K562 (cell line): Measurements from ENCODE around the gene RPS6KA4. TPM values are rescaled to one million over a fixed set of nuclear protein-coding genes. Genes with fewer than 3 reads are reported as not detected.
A peak's percentile ranks its signal among the peaks of the same experiment; 100 is the strongest.

Experiments
- HDAC8 ChIP-seq: fragments of 450-650 bp; IDR thresholded peaks from 2 replicates; pipeline ENCODE4 v1.6.1; 2016; ENCODE audit warnings: mild to moderate bottlenecking, missing genetic modification characterization, moderate library complexity, missing compliant biosample characterization
- HMG20A ChIP-seq: fragments of 450-650 bp; formaldehyde crosslinking; conservative IDR thresholded peaks from 2 replicates; pipeline ENCODE4 v1.4.0; 2020; ENCODE audit warnings: mild to moderate bottlenecking, mixed read lengths
- JUND ChIP-seq, 2 experiments: IDR thresholded peaks; 2 replicates in 1 of 2; 3 replicates in 1 of 2; pipeline ENCODE4 v1.6.1; 2011; ENCODE audit warnings: borderline replicate concordance in 2 of 2, low read depth in 2 of 2, low read length in 2 of 2, improper control_type of control experiment in 1 of 2, missing biosample characterization in 1 of 2, missing genetic modification characterization in 1 of 2, missing genetic modification reagents in 1 of 2
- NCOA6 ChIP-seq: fragments of 450-650 bp; IDR thresholded peaks from 2 replicates; pipeline ENCODE4 v1.6.1; 2017; ENCODE audit warnings: mild to moderate bottlenecking
- NEUROD1 ChIP-seq: fragments of 150-350 bp; IDR thresholded peaks from 2 replicates; pipeline ENCODE4 v1.6.1; 2014; ENCODE audit warnings: borderline replicate concordance, low read length, low read depth; ENCODE audit not compliant: partially characterized antibody
- PHB ChIP-seq: fragments of 250-450 bp; sonication (Bioruptor Pico); IDR thresholded peaks from 2 replicates; pipeline ENCODE4 v1.5.0; 2021
- RBBP5 ChIP-seq: fragments of 200-600 bp; sonication (generic); IDR thresholded peaks from 2 replicates; pipeline ENCODE4 v1.6.1; 2012; ENCODE audit warnings: borderline replicate concordance, mild to moderate bottlenecking, low read length, control low read depth, inconsistent platforms; ENCODE audit not compliant: insufficient read depth, poor library complexity, severe bottlenecking
- SIX5 ChIP-seq, 2 experiments: IDR thresholded peaks; 2 replicates each; pipeline ENCODE4 v1.6.1; 2011; ENCODE audit warnings: low read length in 2 of 2, borderline replicate concordance in 1 of 2, low read depth in 1 of 2, mild to moderate bottlenecking in 1 of 2, moderate library complexity in 1 of 2; ENCODE audit not compliant: insufficient read depth in 1 of 2
- SMARCB1 ChIP-seq: IDR thresholded peaks from 2 replicates; pipeline ENCODE4 v1.6.1; 2011; ENCODE audit warnings: improper control_type of control experiment, low read depth; ENCODE audit not compliant: insufficient read length
- SMARCE1 ChIP-seq: fragments of 450-650 bp; IDR thresholded peaks from 2 replicates; pipeline ENCODE4 v1.7.1; 2016; ENCODE audit warnings: mild to moderate bottlenecking
- ZC3H4 ChIP-seq: sonication (generic); formaldehyde crosslinking; IDR thresholded peaks from 2 replicates; pipeline ENCODE4 v1.9.0; 2021; ENCODE audit warnings: missing genetic modification reagents, borderline replicate concordance
- ZKSCAN3 ChIP-seq: fragments of 250-450 bp; sonication (Bioruptor Pico); IDR thresholded peaks from 2 replicates; pipeline ENCODE4 v1.4.0; 2020
- ZNF134 ChIP-seq: fragments of 250-450 bp; sonication (Bioruptor Pico); conservative IDR thresholded peaks from 2 replicates; pipeline ENCODE4 v1.4.0; 2020
- ZNF253 ChIP-seq: fragments of 250-450 bp; sonication (Bioruptor Pico); conservative IDR thresholded peaks from 2 replicates; pipeline ENCODE4 v1.6.1; 2021; ENCODE audit warnings: mild to moderate bottlenecking
- ZNF561 ChIP-seq: fragments of 450-650 bp; formaldehyde crosslinking; conservative IDR thresholded peaks from 2 replicates; pipeline ENCODE4 v1.4.0; 2020; ENCODE audit warnings: mild to moderate bottlenecking, moderate library complexity
- ZNF589 ChIP-seq: fragments of 200-800 bp; sonication (Bioruptor generic); IDR thresholded peaks from 2 replicates; pipeline ENCODE4 v1.6.1; 2016; ENCODE audit warnings: low read depth, missing genetic modification characterization, missing compliant biosample characterization
- ZNF644 ChIP-seq: fragments of 200-800 bp; sonication (Bioruptor generic); IDR thresholded peaks from 2 replicates; pipeline ENCODE4 v1.6.1; 2016; ENCODE audit warnings: low read depth, missing genetic modification characterization, missing compliant biosample characterization
- polyA plus RNA-seq, 8 experiments: library from polyadenylated mRNA; depleted of rRNA in 4 of 8; stranded (reverse) in 5 of 8; unstranded in 3 of 8; fragments of >200 nt; fragmentation: Nextera tagmentation in 2 of 8; fragmentation: Illumina TruSeq in 1 of 8; extraction: Ambion mirVana in 2 of 8; extraction: Trizol in 1 of 8; gene quantifications; 2 replicates each; pipeline versions ENCODE4 v1.2.1 to v1.2.3, GENCODE V29; 2011 to 2014; ENCODE audit warnings: inconsistent platforms in 1 of 8, missing spikeins in 1 of 8
- total RNA-seq, 7 experiments: library from RNA; depleted of rRNA in 6 of 7; stranded (reverse); fragments of >200 nt in 6 of 7; fragmentation: Illumina TruSeq in 2 of 7; extraction: Trizol in 2 of 7; gene quantifications; 2 replicates each; pipeline versions ENCODE4 v1.2.1 to v1.2.3, GENCODE V29; 2011 to 2021; ENCODE audit warnings: low replicate concordance in 1 of 7
- TF ChIP-seq, protein P1 (sequence below): fragments of 450-650 bp; IDR thresholded peaks from 2 replicates; pipeline ENCODE4 v1.6.1; 2017; ENCODE audit warnings: antibody characterized with exemption
- TF ChIP-seq, protein P2 (sequence below): fragments of 200-800 bp; sonication (Bioruptor generic); IDR thresholded peaks from 2 replicates; pipeline ENCODE4 v1.6.1; 2017; ENCODE audit warnings: missing genetic modification characterization, missing compliant biosample characterization
- TF ChIP-seq, protein P3 (sequence below): sonication (generic); formaldehyde crosslinking; IDR thresholded peaks from 2 replicates; pipeline ENCODE4 v1.8.0; 2022; ENCODE audit warnings: mild to moderate bottlenecking, low read depth, missing genetic modification reagents
- TF ChIP-seq, protein P4 (sequence below): sonication (generic); formaldehyde crosslinking; IDR thresholded peaks from 2 replicates; pipeline ENCODE4 v1.8.1; 2023; ENCODE audit warnings: mild to moderate bottlenecking, missing genetic modification reagents

Gene RPS6KA4
- total and polyA plus RNA-seq, 9 of the 15 experiments (the other 6 are each of a cell fraction or from before 2014, with no cell fraction given) = 0.15 to 23.8 (median 9.8) TPM

DNA sequence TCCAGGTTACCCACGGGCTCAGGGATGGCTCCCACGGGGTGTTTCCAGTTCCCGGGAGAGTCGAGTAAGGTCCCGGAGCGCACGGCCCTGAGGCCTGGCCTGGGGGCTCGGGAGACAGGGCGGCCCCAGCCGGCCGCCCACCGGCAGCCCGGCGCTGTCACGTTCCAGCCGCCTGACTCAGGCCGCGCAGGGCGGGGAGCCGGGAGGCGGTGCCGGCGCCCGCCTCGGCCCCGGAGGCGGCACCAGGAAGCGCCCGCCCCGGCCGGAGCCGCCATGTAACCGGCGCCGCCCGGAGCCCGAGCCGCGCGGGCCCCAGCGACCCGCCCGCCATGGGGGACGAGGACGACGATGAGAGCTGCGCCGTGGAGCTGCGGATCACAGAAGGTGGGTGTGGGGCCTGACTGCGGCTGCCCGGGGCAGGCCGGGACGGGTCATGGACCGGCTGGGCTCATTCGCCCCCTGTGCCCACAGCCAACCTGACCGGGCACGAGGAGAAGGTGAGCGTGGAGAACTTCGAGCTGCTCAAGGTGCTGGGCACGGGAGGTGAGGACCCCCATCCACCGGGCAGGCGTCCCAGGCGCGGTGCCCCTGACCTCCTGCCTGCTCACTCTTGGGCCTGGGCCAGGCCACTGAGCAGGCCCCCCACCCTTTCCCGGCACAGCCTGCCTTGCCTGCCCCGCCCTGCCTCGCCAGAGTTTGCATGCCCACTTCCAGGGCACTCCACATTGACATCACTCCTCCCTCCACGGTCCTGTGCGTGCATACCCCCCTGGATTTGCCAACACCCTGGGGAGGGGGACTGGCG, at the start of gene RPS6KA4 (continued):
- TF ChIP-seq JUND (IDR thresholded peaks at IDR 0.05; ENCODE audit: borderline replicate concordance, low read depth, low read length) = peak; percentile 6; the same call in 1 of the 2 replicates
- no peak for TF ChIP-seq JUND (tag; IDR thresholded peaks at IDR 0.05; ENCODE audit: borderline replicate concordance, low read depth, low read length)
- TF ChIP-seq ZNF561 (CRISPR knock-in tag) = no peak
- TF ChIP-seq NEUROD1 = no peak
- no peak for TF ChIP-seq ZNF589
- TF ChIP-seq SMARCB1 = no peak
- TF ChIP-seq ZNF134 (CRISPR knock-in tag) = no peak
- no peak for TF ChIP-seq SMARCE1
- TF ChIP-seq, protein P1, sequence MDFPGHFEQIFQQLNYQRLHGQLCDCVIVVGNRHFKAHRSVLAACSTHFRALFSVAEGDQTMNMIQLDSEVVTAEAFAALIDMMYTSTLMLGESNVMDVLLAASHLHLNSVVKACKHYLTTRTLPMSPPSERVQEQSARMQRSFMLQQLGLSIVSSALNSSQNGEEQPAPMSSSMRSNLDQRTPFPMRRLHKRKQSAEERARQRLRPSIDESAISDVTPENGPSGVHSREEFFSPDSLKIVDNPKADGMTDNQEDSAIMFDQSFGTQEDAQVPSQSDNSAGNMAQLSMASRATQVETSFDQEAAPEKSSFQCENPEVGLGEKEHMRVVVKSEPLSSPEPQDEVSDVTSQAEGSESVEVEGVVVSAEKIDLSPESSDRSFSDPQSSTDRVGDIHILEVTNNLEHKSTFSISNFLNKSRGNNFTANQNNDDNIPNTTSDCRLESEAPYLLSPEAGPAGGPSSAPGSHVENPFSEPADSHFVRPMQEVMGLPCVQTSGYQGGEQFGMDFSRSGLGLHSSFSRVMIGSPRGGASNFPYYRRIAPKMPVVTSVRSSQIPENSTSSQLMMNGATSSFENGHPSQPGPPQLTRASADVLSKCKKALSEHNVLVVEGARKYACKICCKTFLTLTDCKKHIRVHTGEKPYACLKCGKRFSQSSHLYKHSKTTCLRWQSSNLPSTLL = no peak
- TF ChIP-seq, protein P2, sequence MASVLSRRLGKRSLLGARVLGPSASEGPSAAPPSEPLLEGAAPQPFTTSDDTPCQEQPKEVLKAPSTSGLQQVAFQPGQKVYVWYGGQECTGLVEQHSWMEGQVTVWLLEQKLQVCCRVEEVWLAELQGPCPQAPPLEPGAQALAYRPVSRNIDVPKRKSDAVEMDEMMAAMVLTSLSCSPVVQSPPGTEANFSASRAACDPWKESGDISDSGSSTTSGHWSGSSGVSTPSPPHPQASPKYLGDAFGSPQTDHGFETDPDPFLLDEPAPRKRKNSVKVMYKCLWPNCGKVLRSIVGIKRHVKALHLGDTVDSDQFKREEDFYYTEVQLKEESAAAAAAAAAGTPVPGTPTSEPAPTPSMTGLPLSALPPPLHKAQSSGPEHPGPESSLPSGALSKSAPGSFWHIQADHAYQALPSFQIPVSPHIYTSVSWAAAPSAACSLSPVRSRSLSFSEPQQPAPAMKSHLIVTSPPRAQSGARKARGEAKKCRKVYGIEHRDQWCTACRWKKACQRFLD (CRISPR knock-in tag) = peak; percentile 92
- TF ChIP-seq, protein P3, sequence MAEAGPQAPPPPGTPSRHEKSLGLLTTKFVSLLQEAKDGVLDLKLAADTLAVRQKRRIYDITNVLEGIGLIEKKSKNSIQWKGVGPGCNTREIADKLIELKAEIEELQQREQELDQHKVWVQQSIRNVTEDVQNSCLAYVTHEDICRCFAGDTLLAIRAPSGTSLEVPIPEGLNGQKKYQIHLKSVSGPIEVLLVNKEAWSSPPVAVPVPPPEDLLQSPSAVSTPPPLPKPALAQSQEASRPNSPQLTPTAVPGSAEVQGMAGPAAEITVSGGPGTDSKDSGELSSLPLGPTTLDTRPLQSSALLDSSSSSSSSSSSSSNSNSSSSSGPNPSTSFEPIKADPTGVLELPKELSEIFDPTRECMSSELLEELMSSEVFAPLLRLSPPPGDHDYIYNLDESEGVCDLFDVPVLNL (CRISPR knock-in tag) = no peak
- peak; percentile 39 for TF ChIP-seq RBBP5
- TF ChIP-seq, protein P4, sequence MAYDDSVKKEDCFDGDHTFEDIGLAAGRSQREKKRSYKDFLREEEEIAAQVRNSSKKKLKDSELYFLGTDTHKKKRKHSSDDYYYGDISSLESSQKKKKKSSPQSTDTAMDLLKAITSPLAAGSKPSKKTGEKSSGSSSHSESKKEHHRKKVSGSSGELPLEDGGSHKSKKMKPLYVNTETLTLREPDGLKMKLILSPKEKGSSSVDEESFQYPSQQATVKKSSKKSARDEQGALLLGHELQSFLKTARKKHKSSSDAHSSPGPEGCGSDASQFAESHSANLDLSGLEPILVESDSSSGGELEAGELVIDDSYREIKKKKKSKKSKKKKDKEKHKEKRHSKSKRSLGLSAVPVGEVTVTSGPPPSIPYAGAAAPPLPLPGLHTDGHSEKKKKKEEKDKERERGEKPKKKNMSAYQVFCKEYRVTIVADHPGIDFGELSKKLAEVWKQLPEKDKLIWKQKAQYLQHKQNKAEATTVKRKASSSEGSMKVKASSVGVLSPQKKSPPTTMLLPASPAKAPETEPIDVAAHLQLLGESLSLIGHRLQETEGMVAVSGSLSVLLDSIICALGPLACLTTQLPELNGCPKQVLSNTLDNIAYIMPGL (CRISPR knock-in tag) = no peak
- no peak for TF ChIP-seq ZKSCAN3 (CRISPR knock-in tag)
- TF ChIP-seq ZC3H4 (CRISPR knock-in tag) = no peak
- no peak for TF ChIP-seq NCOA6
- no peak for TF ChIP-seq PHB (CRISPR knock-in tag)
- no peak for TF ChIP-seq ZNF253 (CRISPR knock-in tag)
- no peak for TF ChIP-seq HMG20A (CRISPR knock-in tag)
- TF ChIP-seq HDAC8 (tag) = no peak
- TF ChIP-seq SIX5 (IDR thresholded peaks at IDR 0.05; ENCODE audit: borderline replicate concordance in 1 of 2, insufficient read depth in 1 of 2, low read depth in 1 of 2, low read length in 2 of 2) = no peak
- TF ChIP-seq ZNF644 (tag) = no peak
